SW480 (cell line): ENCODE results near the gene UNC45B.
"Not testable (repeated sequence)": the region's sequence is repeated elsewhere in the genome, so short reads cannot be mapped to it uniquely, and the experiment has no call there.

ENCODE experiments used
- DNase-seq: peaks from one replicate; pipeline ENCODE4 v3.0.0-alpha.2; 2016; ENCODE audit warnings: low spot score

Gene UNC45B

DNA sequence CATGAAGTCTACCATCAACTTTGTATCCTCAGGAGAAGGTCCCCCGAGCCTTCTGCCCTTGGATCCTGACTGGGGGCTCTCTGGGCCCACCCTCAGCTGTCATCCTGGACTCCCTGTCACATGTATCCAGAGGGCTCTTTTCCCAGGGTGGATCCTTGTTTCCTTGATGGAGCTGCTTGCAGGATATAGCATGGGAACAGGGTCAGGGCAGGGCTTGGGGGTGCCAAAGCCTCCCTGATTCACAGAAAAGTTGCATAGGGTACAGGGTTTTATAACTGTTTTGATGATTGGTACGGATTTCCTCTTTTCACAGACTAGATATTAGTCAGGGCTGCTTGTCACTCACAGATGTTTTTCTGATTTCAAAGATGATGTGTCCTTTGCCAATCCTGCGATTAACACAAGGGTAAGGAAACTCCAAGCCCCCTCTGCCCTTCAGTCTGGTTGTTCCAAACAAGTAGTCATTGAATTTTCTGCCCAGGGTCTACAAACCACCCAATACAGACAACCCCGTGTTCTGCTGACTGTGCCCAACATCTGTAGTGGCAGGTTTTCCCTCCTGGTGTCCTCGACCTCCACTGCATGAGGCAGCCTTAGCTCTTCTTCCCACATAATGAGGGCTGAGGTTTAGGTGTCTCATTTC is 67.1 kb downstream of the UNC45B start:
- DNase-seq, result no peak

DNA sequence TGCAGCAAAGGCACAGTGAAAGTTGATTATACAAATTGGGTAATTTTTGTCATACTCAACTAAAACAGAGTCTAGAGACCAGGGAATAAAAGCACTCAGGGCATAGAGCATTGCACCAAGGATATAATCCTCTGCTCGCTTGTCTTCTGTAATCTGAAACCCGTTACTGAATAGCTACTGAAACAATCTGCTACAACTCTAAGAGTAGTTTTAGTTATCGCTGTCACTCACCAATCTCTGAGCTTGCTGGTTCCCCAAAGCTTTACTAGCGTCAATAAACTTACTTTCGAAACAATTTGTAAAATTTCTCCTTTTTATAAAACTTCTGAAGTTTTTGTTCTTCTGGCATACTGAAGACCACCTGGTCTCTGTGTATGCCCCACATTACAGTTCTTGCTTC is 69.5 kb downstream of the UNC45B start:
- no peak for DNase-seq

DNA sequence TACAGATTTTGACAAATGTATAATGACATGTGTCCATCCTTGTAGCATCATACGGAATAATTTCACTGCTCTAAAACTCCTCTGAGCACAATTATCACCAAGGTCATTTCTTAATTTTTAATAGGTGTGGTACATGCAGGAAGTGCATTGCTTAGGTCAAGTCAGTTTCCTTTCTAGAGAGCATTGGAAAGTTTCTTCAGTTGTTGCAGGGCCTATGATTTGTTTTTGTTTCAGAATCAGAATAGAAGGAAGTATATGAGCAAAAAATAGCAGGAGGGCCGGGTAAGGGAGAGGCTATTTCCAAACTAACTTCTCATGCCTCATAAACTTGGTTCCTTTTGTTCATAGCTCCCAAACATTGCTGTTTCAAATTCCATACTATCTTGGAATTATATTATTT is 71.3 kb downstream of the UNC45B start:
- DNase-seq, result no peak

DNA sequence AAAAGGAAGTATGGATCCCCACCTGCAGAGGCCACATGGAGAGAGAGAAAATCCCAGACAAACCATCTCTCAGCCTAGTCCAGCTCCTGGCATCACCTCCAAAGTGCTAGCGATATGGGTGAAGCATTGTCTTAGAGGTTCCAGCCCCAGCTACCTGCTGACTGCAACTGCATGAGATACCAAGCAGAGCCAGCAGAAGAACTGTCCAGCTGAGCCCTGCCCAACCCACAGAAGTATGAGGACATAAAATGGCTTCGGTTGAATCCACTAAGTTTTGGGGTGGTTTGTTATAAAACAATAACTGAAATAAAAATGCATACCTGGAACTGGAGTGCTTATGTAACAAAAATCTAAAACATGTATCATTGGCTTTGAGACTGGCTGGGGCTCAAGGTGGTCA is 74.8 kb downstream of the UNC45B start:
- DNase-seq, result no peak

DNA sequence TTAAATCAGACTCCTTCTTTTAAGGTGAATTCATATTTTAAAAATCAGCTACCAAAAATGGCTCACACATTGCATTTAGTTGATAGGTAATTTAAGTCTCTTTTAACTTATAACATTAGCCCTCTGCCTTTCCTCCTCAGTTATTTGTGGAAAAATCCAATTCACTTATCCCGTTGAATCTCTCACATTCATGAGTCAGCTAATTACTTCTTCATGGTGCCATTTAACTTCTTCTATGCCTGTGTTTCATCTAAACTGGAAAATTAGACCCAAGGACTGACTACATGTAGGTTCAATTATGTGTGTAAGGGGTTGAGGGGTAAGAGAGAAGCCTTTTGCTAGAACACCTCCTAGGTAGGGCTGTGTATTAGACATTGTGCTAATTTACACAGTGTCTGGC is 76.8 kb downstream of the UNC45B start:
- DNase-seq, result no peak

DNA sequence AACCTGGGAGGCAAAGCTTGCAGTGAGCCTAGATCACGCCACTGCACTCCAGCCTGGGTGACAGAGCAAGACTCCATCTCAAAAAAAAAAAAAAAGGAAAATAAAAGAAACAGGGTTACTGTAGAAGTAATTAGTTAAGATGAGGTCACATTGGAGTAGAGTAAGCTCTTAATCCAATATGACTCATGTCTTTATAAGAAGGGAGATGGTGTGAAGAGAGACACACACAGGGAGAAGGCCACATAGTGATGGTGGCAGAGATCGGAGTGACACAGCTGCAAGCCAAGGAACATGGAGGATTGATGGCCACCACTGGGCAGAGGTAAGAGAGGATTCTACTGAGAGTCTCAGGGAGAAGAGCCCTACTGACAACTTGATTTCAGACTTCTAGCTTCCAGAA is 79.9 kb downstream of the UNC45B start:
- no peak for DNase-seq

DNA sequence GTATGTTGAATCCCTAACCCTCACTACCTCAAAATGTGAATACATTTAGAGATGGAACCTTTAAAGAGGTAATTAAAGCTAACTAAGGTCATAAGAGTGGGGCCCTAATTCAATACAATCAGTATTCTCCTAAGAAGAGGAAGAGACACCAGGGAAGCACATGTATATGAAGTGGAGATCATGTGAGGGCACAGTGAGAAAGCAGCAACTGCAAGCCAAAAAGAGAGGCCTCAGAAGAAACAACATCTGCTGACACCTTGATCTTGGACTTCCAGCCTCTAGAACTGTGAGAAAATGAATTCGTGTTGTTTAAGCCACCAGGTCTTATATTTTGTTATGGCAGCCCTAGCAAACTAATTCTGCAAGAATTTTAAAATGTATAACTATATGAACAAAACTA is 82.0 kb downstream of the UNC45B start:
- no peak for DNase-seq

DNA sequence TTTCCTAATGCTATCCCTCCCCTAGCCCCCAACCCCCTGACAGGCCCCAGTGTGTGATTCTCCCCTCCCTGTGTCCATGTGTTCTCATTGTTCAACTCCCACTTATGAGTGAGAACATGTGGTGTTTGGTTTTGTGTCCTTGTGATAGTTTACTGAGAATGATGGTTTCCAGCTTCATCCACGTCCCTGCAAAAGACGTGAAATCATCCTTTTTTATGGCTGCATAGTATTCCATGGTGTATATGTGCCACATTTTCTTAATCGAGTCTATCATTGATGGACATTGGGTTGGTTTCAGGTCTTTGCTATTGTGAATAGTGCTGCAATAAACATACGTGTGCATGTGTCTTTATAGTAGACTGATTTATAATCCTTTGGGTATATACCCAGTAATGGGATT is 86.7 kb downstream of the UNC45B start:
- DNase-seq, result not testable (repeated sequence)

DNA sequence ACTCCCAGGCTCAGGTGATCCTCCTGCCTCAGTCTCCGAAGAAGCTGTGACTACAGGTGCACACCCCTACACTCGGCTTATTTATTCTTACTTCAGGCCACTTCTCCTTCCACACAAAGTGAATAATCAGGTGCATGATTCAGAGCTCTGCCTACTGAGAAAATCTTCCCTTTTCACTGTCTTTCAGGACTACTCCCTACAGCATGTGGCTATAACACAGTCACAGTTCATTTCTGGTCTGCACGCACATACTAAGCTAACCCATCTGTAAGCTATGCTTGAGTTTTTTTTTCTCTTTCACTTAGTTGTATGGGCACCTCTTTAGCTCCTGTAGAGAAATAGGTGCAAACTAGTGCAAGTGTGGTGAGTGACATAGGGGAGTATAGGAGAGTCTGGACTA is 87.7 kb downstream of the UNC45B start:
- DNase-seq, result no peak

DNA sequence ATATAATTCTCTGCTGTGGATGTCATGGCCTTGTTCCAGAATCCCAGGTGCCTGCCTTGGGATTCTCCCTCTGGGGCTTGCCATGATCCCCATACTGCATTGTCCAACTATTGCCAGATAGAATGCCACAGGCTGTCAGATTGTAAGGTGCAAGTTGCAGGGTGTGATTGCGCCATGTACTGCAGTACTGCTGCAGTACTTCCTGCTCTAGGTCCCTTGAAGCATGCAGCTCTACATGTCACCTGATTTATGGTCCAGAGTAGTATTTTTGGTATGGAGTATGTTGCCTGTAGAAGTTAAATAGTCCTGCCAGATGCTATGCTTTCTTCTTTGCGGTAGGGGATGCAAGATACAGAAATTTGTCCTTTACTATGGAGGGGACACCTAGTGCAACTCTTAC is 88.3 kb downstream of the UNC45B start:
- no peak for DNase-seq

DNA sequence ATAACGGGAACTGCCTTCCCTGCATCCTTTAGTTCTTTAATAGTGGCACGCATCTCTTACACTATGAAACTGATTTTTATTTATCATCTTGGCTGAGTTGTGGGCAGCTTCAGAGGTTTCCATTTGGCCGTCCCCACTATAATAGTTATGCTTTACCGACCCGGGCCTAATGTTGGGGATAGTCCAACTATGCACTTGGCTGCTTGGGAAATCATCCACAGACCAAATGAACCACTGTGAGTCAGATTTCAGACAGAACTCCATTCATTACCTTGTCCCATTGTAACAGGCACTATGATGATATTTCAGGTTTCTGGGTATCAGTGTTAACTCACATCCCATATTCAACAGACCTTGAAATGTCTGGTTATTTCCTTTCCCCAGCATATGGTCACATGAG is 89.2 kb downstream of the UNC45B start:
- DNase-seq, result no peak

DNA sequence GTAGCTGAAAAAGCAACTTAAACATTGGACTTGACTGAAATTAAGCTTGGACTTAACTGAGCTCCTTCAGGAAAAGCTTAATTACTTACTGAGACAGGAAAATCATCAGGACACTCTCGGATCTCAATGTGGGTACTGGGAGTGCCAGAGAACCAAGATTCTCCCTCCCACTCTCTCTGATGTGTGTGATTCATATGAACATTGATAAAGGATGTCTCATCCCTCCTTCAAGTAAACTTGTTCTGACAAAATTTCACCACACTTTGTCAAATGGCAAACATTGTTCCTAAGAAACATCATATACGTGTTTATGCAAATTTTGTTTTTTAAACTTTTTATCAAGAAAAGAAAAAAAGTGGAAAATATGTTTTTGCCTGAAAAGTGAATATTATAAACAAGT is 91.2 kb downstream of the UNC45B start:
- DNase-seq, result no peak
